ENCODE measurements around the gene KHSRP.
A peak's percentile ranks its signal among the peaks of the same experiment; 100 is the strongest.
"Not testable (repeated sequence)": the region's sequence is repeated elsewhere in the genome, so short reads cannot be mapped to it uniquely, and the experiment has no call there.

The KHSRP gene

DNA sequence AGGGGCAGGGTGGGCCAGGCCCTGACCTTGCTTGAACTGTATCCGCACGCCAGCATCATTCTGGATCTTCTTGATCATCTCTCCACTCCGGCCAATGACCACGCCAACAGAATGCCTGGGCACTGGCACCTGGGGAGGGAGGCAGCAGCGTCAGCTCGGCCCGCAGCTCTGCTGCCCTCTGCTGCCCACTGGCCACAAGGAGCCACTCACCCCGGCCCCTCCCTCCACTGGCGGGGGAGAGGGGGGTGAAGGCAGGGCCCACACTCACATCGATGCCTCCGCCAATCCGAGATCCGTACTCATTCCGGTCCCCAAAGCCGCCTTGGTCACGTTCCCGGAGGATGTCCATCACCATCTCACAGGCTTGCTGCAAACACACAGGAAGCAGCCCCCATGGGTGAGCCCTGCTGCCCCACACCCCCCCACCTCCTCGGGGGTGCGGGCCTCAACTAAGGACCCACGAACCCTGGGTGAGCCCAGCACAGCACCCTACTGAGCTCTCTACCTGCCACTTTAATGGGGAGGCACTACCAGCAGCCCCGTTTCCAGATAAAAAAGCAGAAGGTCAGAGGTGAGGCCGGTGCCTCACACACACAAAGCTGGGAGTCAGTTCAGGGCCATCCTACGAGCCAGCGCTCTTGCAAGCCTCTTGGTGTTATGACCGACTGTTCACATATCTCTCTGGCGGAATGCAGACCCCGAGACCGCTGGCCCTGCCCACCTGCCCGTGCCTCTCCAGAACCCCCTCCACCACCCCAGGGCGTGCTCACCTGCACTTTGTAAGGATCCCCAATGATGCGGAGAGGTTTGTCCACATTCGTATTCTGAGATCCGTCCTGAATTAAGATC, 6.7 kb downstream of the KHSRP start:
- no peak for DNase-seq

DNA sequence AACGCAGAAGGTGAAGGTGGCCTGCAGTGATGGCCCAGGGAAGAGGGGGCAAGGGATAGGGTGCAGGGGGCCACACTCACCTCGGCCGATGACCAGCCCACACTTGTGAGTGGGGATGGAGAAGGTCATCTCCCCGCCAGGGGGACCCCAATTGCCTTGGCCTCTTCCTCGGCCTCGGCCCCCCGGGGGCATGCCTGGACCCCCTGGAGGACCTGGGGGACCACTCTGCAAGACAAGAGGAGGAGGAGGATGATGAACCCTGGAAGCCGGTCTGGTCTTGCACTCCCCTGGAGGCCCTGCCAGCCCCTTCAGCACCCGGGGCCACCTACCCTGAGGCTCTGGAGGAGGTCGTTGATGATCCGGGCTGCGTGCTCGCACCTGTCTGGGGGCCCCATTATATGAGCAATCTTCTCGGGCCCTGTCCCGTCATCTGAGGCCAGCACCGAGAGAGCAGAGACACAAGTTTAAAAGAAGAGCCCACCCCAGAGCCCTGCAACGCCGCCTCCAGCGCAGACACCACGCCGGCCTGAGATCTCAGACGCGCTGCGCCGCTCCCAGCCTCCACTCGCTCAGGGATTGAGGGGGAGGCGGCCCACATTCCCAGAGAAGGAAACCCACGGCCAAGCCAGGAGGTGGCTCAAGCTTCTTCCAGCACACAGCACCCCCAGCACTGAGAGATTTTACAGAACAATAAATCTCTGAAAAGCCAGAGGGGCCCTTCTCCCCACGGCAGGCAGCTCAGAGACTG, 7.8 kb downstream of the KHSRP start:
- no peak for DNase-seq

DNA sequence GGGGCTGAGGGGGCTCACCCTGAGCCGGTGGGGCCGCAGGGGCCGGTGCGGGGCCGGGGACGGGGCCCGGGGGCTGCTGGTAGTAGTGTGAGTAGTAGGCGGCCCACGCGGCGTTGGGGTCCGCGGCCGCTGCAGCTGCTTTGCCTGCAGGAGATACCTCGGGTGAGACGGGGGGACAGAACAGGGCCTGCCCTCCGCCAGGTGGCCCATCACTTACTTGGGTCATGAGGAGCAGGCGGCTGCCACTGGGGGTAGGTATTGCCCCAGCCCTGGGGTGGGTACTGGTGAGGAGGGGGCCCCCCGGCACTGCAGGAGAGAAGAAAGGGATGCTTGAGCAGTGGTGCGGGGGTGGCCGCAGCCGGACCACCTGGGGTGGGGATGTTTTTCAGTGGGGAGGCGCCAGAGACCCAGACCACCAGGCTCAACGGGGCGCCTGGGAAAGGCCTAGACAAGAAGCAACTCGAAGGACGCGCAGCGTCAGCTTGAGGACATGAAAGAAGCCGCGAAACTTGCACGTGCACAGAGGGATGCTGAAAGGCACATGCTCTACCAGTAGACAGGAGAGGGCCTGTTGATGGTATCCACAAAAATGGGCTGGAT, 8.9 kb downstream of the KHSRP start:
- no peak for DNase-seq

- no peak for DNase-seq
Observed at GRCh38 chr19:6414793-6415590, 9.6 kb downstream of the KHSRP start.

DNA sequence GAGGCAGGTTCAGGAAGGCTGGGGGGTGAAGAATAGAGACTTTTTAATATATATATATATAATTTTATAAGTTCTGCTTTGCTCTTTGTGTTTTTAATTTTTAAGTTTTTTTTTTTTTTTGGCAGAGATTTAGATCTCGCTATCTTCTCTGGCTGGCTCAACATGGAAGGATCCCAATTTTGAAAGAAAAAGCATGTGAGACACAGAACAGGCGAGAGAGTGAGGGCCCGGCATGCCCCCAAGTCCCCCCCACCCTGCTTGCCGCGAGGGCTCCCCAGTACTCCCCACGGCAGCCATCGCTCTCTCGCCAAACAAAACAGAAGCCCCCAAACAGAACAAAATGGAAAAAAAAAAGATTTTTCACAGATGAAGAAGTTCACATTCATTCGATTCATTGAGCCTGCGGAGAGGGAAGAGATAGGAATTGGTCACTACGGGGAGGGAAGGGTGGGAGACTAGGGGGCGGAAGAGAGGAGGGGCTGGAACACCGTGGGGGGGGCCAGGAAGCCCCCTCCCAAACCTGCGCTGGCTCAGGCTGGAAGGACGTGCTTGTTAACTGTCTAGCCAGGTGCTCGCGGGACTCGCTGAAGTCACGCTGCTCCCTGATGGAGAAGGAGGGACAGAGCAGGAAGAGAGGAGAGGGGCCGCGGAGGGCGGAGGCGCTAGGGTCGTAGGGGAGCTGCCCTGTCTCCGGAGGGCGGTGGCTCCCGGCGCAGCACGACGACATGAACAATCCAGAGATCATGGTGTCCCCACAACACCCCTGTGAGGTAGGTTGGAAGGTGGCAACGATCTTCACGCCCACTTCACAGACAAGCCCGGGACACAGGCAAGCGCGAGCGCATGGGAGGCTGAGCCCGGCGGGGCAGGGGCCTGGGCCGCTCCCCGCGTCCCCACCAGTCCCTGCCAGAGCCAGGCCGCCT, 10.6 kb downstream of the KHSRP start:
- DNase-seq = no peak

DNA sequence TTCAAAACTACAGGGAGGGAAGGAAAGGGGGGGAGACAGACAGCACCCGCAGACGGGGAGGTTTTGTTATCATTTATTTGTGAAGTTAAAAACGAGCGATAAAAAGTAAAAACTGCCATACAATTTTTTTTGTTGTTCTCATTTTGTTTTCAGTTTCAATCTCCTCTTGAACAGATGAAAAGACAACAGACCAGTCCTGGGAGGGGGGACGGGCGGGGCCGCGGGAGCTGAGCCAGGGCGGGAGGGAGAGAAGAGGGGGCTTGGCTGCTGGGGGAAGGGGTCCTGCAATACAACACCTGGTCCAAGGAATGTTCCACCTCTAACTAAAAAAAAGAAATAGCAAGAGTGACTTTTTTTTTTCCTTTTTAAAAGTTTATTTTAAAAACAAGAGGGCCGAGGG, 11.3 kb downstream of the KHSRP start:
- DNase-seq = no peak

DNA sequence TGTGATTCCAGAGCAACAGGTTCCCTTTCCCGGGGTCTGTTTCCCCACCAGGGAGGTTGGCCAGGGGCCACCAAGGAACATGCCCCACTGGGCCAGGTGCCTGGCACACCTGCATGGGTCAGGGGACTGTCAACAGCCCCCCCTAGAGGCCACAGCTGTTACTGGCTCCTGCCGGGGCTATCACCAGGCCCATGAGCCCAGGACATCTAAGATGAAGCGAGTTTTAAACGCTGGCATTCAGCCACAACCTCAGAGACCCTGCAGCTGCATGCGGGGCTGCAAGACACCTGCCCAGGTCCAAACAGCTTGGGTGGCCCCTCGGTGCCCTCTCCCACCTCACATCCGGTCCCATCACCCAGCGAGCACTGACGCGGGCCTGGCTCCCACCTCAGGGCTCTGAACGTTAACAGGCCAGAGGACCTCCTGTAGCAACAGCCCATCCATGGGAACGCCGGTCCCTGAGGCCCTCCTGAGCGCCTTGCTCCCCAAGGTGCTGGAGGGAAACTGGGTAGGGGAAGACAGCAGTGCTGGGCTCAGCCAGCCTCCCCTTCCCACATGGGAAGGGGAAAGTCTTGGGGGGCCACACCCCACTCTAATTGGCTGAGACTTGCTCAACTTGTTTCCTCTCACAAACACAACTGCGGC, 12.0 kb downstream of the KHSRP start:
- DNase-seq = peak; percentile 54

DNA sequence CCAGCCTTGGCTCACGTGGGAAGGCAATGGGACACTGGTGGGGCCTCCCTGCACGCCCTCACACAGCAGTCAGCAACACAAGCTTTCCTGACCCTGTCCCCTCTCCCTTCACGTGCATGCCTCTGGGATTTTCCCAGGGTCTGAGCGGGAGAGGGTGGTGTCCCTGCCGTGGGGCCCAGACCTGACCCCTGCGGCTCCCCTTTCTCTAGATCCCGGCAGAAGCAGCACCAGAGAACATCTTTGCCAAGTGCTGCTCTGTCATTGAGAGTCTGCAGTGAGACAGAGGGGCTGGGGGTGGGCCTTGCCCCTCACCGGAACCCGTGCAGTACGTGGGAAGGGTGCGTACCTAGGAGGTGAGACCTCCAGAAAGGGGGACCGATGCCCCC, 12.6 kb downstream of the KHSRP start:
- no peak for DNase-seq

DNA sequence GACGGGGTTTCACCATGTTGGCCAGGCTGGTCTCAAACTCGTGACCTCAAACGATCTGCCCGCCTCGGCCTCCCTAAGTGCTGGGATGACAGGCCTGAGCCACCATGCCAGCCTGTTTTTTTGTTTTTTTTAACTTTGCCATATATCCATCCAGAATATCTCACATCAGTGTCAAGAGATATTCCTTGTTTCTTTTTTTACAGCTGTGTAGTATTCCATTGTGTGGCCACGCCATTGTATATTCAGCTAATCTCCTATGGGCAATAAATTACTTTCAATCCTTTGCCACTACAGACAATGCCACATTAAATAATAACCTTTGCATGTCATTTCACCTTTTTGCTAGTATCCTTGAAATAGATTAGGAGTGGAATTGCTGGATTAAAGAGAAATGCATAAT, 15.3 kb downstream of the KHSRP start:
- DNase-seq = no peak

GRCh38 chr19:6406401-6406800, 18.2 kb downstream of the KHSRP start:
- DNase-seq = no peak

- no peak for DNase-seq
Observed at GRCh38 chr19:6402837-6403608, 21.6 kb downstream of the KHSRP start.

DNA sequence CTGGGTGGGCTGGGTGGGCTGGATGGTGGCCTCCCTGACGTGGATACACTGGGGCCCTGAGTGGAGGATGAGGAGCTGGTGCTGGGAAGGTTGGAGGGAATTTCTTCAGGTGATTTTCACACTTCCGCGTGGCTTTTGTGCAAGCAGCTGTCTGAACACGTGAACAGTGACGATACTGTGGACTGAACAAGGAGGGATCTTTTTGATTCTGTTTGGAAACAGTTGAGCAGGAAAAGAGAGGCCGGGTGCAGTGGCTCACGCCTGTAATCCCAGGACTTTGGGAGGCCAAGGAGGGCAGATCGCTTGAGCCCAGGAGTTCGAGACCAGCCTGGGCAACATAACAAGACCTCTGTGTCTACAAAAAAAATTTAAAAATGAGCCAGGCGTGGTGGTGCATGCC, 22.6 kb downstream of the KHSRP start:
- DNase-seq = no peak

DNA sequence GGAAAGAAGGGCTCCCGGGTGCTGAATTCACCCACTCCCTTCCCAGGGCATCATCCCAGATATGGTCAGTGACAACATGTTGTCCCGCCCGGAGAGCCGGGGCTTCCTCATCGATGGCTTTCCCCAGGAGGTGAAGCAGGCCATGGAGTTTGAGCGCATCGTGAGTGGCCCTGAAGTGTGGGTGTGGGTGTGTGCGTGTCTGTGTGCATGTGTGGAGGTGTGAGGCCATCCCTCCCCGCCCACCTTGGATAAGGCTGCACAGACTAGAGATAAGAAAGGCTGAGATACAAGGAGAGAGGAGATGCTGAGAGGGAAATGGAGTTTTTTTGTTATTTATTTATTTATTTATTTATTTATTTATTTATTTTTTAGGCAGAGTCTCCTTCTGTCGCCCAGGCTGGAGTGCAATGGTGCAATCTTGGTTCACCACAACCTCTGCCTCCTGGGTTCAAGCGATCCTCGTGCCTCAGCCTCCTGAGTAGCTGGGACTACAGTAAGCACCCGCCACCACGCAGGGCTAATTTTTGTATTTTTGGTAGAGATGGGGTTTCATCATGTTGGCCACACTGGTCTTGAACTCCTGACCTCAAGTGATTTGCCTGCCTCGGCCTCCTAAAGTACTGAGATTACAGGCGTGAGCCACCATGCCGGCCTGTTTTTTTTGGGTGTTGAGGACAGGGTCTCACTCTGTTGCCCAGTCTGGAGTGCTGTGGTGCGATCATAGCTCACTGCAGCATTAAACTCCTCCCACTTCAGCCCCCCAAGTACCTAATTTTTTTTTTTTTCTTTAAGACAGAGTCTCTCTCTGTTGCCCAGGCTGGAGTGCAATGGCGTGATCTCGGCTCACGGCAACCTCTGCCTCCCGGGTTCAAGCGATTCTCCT, 24.3 kb downstream of the KHSRP start:
- DNase-seq = not testable (repeated sequence)

- DNase-seq = no peak
Observed at GRCh38 chr19:6396305-6396704, 28.3 kb downstream of the KHSRP start.

DNA sequence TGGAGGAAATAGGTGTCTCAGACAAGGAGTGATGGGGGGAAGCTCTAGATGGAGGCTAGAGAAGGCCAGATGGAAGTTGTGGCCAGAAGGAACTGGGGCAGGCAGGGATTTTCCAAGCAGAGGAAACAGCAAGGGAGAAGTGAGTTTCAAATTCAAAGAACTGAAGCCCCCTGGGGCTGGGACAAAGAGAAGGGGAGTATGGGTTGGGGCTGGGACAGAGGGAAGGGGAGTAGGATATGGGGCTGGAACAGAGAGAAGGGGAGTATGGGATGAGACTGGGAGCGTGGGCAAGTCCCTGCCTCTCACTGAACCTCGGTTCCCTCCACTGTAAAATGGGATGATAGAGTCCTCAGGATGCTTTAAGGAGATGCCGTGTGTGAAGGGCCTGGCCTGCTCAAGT, 29.8 kb downstream of the KHSRP start:
- no peak for DNase-seq

DNA sequence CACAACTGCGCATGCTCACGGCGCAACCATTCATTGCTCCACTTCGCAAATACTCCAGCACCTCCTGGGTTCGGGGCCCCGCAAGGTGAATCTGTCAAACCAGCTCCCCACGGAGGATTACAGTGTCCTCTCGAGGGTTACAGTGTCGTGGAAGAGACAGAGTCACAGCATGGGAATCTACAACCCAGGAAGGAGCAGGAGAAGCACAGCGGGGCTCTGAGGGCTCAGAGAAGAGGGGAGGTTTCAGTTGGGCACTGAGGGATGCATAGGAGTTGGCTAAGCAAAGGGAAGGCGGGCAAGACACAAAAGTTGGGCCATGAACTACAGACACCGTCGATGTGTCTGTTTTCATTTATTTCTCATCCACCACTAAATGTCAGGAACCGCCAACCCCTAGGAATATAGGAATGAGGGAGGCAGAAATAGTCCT, 30.6 kb downstream of the KHSRP start:
- DNase-seq = peak; percentile 70

GRCh38 chr19:6393074-6393982, 31.3 kb downstream of the KHSRP start, which contains the start of gene GTF2F1:
Gene GTF2F1 (minus strand): TSS chr19:6393164. CDS start chr19:6392995, 169 bp downstream.
- peak; percentile 96 for DNase-seq
